Measurements from ENCODE around the gene CCDC152. TPM values are rescaled to one million over a fixed set of nuclear protein-coding genes. Genes with fewer than 3 reads are reported as not detected.
A peak's percentile ranks its signal among the peaks of the same experiment; 100 is the strongest.

The CCDC152 gene
- total RNA-seq, 1 experiment from 2014 or later: 0.26 TPM

GRCh38 chr5:42772265-42772993, 15.8 kb downstream of the CCDC152 start:
- DNase-seq: peak; percentile 11 to 72
- no peaks in the 10 kb centered on the region for H3K9me2 ChIP-seq (ENCODE audit: insufficient read depth)
- TF ChIP-seq CTCF (conservative IDR thresholded peaks at IDR 0.05) (no peak), EZH2 (IDR thresholded peaks at IDR 0.05; ENCODE audit: low read depth) (no peak)
- intact Hi-C loops (cut with micrococcal nuclease; ENCODE audit: unreplicated experiment): no loop called here
- ChIA-PET POLR2A (ENCODE audit: unreplicated experiment) (interaction anchor here (0.6 to 0.7 kb wide), 2 partner anchors 11 to 131 kb away, joined by 4 to 10 read pairs; no protein-coding TSS in a partner anchor), CTCF (interaction anchor here (0.9 kb wide), 1 partner anchor 117 kb away, joined by 3 read pairs; no protein-coding TSS in a partner anchor)
- H2AFZ ChIP-seq: no peak overlapping the region
- peaks cover 8% of the 10 kb centered on the region; the same call in 1 of the 2 replicates for H3K27me3 ChIP-seq (ENCODE audit: insufficient read depth, low read depth)
- H3K9me3 ChIP-seq (ENCODE audit: insufficient read depth, low read depth): peaks cover 3% of the 10 kb centered on the region; the same call in 1 of the 2 replicates
- H3K36me3 ChIP-seq (ENCODE audit: low read depth): no peaks in the 10 kb centered on the region
- peaks cover 5% of the 10 kb centered on the region; the same call in 1 of the 2 replicates for H3F3A ChIP-seq (ENCODE audit: insufficient read depth, low read depth)
- H3K4me2 ChIP-seq: peak overlapping the region; percentile 53
- no peaks in the 10 kb centered on the region for H4K20me1 ChIP-seq (ENCODE audit: insufficient read depth)
- no peaks in the 10 kb centered on the region for H3K79me2 ChIP-seq (ENCODE audit: low read depth)
- no peak overlapping the region for H3K27ac ChIP-seq
- BruUV-seq (replicated peaks): no TSS peak
- no peak overlapping the region; the same call in 1 of the 2 replicates for H3K4me3 ChIP-seq
- H3K4me1 ChIP-seq (replicated peaks; ENCODE audit: insufficient read depth): peaks cover 5% of the 10 kb centered on the region; the same call in 1 of the 2 replicates

- H3K9me3 ChIP-seq (ENCODE audit: insufficient read depth, low read depth): peaks cover 5% of the 10 kb centered on the region; the same call in 1 of the 2 replicates
- no TSS peak for BruUV-seq (replicated peaks)
- no peaks in the 10 kb centered on the region for H3K36me3 ChIP-seq (ENCODE audit: low read depth)
- H3K27ac ChIP-seq: no peak overlapping the region
- intact Hi-C loops (cut with micrococcal nuclease; ENCODE audit: unreplicated experiment): no loop called here
- no peak overlapping the region for H2AFZ ChIP-seq
- H3K4me1 ChIP-seq (replicated peaks; ENCODE audit: insufficient read depth): no peaks in the 10 kb centered on the region
- H3K4me2 ChIP-seq: no peak overlapping the region
- DNase-seq: no peak
- H3K27me3 ChIP-seq (ENCODE audit: insufficient read depth, low read depth): peaks cover 7% of the 10 kb centered on the region; the same call in 1 of the 2 replicates
- no peaks in the 10 kb centered on the region for H3K79me2 ChIP-seq (ENCODE audit: low read depth)
- H3K4me3 ChIP-seq: no peak overlapping the region
- CTCF ChIA-PET: no interaction called here
- no peaks in the 10 kb centered on the region for H3F3A ChIP-seq (ENCODE audit: insufficient read depth, low read depth)
- H3K9me2 ChIP-seq (ENCODE audit: insufficient read depth): no peaks in the 10 kb centered on the region
- H4K20me1 ChIP-seq (ENCODE audit: insufficient read depth): no peaks in the 10 kb centered on the region
- POLR2A ChIA-PET (ENCODE audit: unreplicated experiment): no interaction called here
- TF ChIP-seq CTCF (conservative IDR thresholded peaks at IDR 0.05): no peak
- no peak for TF ChIP-seq EZH2 (IDR thresholded peaks at IDR 0.05; ENCODE audit: low read depth)
These were observed 22.5 kb downstream of the CCDC152 start for GRCh38 chr5:42779083-42779482.

GRCh38 chr5:42781584-42781983, 25.0 kb downstream of the CCDC152 start:
- Histone ChIP-seq H3K4me1 (replicated peaks; ENCODE audit: insufficient read depth) (no peaks in the 10 kb centered on the region), H2AFZ (no peak overlapping the region), H3K9me3 (ENCODE audit: insufficient read depth, low read depth) (peaks cover 5% of the 10 kb centered on the region; the same call in 1 of the 2 replicates), H3K9me2 (ENCODE audit: insufficient read depth) (no peaks in the 10 kb centered on the region), H3K4me3 (no peak overlapping the region), H3F3A (ENCODE audit: insufficient read depth, low read depth) (no peaks in the 10 kb centered on the region), H3K27ac (no peak overlapping the region), H3K36me3 (ENCODE audit: low read depth) (no peaks in the 10 kb centered on the region), H4K20me1 (ENCODE audit: insufficient read depth) (no peaks in the 10 kb centered on the region), H3K79me2 (ENCODE audit: low read depth) (no peaks in the 10 kb centered on the region), H3K27me3 (ENCODE audit: insufficient read depth, low read depth) (no peaks in the 10 kb centered on the region; the same call in 1 of the 2 replicates), H3K4me2 (no peak overlapping the region)
- intact Hi-C loops (cut with micrococcal nuclease; ENCODE audit: unreplicated experiment): no loop called here
- DNase-seq: no peak
- BruUV-seq (replicated peaks): no TSS peak
- CTCF ChIA-PET: no interaction called here
- POLR2A ChIA-PET (ENCODE audit: unreplicated experiment): no interaction called here
- TF ChIP-seq CTCF (conservative IDR thresholded peaks at IDR 0.05) (no peak), EZH2 (IDR thresholded peaks at IDR 0.05; ENCODE audit: low read depth) (no peak)
